Neural progenitor cell (in vitro differentiated cells): ENCODE data around the gene AMMECR1.

Source experiments
- EZH2 ChIP-seq: fragments of 200-600 bp; sonication (generic); IDR thresholded peaks from 2 replicates; pipeline ENCODE4 v1.6.1; 2017; ENCODE audit warnings: antibody characterized with exemption, mild to moderate bottlenecking, moderate library complexity
- EZH2phosphoT487 ChIP-seq: fragments of 200-600 bp; sonication (generic); IDR thresholded peaks from 2 replicates; pipeline ENCODE4 v1.6.1; 2017; ENCODE audit warnings: antibody characterized with exemption
- TF ChIP-seq, protein P1 (sequence below): fragments of 200-600 bp; sonication (generic); IDR thresholded peaks from 2 replicates; pipeline ENCODE4 v1.5.1; 2017; ENCODE audit warnings: antibody characterized with exemption, mild to moderate bottlenecking

DNA sequence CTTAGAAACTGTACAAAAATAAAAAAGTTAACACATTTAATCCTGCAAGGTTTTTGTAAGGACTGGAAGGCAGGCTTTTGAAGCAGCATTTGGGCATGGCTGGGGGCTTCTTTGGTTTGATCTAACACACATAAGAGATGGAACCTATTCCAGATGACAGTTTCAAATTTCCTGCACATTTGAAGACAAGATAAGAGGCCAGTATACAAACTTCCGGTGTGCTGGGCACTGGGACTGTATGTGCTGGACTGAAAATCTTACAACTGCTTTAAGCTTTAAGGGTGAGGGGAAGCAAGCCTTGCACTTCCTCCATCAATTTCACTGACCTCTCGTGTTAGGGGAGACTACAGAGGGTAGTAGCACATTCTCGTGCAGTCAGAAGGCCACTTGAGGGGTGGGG, 122.9 kb downstream of the AMMECR1 start:
- TF ChIP-seq, protein P1, sequence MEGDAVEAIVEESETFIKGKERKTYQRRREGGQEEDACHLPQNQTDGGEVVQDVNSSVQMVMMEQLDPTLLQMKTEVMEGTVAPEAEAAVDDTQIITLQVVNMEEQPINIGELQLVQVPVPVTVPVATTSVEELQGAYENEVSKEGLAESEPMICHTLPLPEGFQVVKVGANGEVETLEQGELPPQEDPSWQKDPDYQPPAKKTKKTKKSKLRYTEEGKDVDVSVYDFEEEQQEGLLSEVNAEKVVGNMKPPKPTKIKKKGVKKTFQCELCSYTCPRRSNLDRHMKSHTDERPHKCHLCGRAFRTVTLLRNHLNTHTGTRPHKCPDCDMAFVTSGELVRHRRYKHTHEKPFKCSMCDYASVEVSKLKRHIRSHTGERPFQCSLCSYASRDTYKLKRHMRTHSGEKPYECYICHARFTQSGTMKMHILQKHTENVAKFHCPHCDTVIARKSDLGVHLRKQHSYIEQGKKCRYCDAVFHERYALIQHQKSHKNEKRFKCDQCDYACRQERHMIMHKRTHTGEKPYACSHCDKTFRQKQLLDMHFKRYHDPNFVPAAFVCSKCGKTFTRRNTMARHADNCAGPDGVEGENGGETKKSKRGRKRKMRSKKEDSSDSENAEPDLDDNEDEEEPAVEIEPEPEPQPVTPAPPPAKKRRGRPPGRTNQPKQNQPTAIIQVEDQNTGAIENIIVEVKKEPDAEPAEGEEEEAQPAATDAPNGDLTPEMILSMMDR: no peak
- TF ChIP-seq EZH2phosphoT487 (no peak), EZH2 (no peak)
